WTC11 (cell line): ENCODE results near the gene ABLIM3. TPM values are rescaled to one million over a fixed set of nuclear protein-coding genes. Genes with fewer than 3 reads are reported as not detected.

Experiments
- ATAC-seq: fragments of 200-7000 bp; cut with Tn5 transposase; 2 replicates; pipeline ENCODE4 v1.10.0; 2021; ENCODE audit warnings: mild to moderate bottlenecking, moderate library complexity
- CTCF ChIA-PET: fragments of 300-600 bp; sonication (Branson Sonifier 250); formaldehyde crosslinking; loops from one replicate; lab custom pipeline; 2021; ENCODE audit warnings: antibody characterized with exemption; lab: Charles Lee
- POLR2A ChIA-PET: fragments of 350-600 bp; sonication (Branson Sonifier 250); formaldehyde crosslinking; loops from one replicate; lab custom pipeline; 2021; ENCODE audit warnings: antibody characterized with exemption; lab: Charles Lee
- DNase-seq: peaks from one replicate; pipeline ENCODE4 v3.0.0; 2021; ENCODE audit warnings: low spot score
- H3K27ac Mint-ChIP-seq: 2 replicates; pipeline ENCODE4 v1.8.0; 2021; ENCODE audit warnings: mixed read lengths
- H3K27me3 Mint-ChIP-seq: 2 replicates; pipeline ENCODE4 v1.8.0; 2021; ENCODE audit warnings: low read depth, mild to moderate bottlenecking, moderate library complexity, mixed read lengths
- H3K36me3 Mint-ChIP-seq: 2 replicates; pipeline ENCODE4 v1.8.0; 2021; ENCODE audit warnings: mixed read lengths
- H3K4me1 Mint-ChIP-seq: 2 replicates; pipeline ENCODE4 v1.8.0; 2022; ENCODE audit warnings: mixed read lengths
- H3K4me3 Mint-ChIP-seq: 2 replicates; pipeline ENCODE4 v1.8.0; 2021; ENCODE audit warnings: mild to moderate bottlenecking, moderate library complexity, mixed read lengths
- H3K9me3 Mint-ChIP-seq: 2 replicates; pipeline ENCODE4 v1.8.0; 2021; ENCODE audit warnings: mixed read lengths
- E2F4 ChIP-seq: sonication (generic); formaldehyde crosslinking; IDR thresholded peaks from 2 replicates; pipeline ENCODE4 v1.8.1; 2022; ENCODE audit warnings: low read depth, mild to moderate bottlenecking, moderate library complexity, missing genetic modification reagents, borderline replicate concordance
- MXD4 ChIP-seq: fragments of 250-450 bp; sonication (Bioruptor Pico); IDR thresholded peaks from 2 replicates; pipeline ENCODE4 v1.8.0; 2021; ENCODE audit warnings: mild to moderate bottlenecking, moderate library complexity, borderline replicate concordance
- NFATC4 ChIP-seq: fragments of 250-450 bp; sonication (Bioruptor Pico); IDR thresholded peaks from 2 replicates; pipeline ENCODE4 v1.9.0; 2021; ENCODE audit warnings: mild to moderate bottlenecking
- NR1H2 ChIP-seq: sonication (generic); formaldehyde crosslinking; IDR thresholded peaks from 2 replicates; pipeline ENCODE4 v1.9.0; 2021; ENCODE audit warnings: mild to moderate bottlenecking, moderate library complexity, missing genetic modification reagents
- NR2C2 ChIP-seq: sonication (generic); formaldehyde crosslinking; IDR thresholded peaks from 2 replicates; pipeline ENCODE4 v1.8.0; 2022; ENCODE audit warnings: mild to moderate bottlenecking, missing genetic modification reagents
- NR3C1 ChIP-seq: sonication (generic); formaldehyde crosslinking; conservative IDR thresholded peaks from 2 replicates; pipeline ENCODE4 v1.8.1; 2023; ENCODE audit warnings: low read depth, mild to moderate bottlenecking, missing genetic modification reagents
- RELA ChIP-seq: sonication (generic); formaldehyde crosslinking; IDR thresholded peaks from 2 replicates; pipeline ENCODE4 v1.8.1; 2022; ENCODE audit warnings: missing genetic modification reagents, mild to moderate bottlenecking, borderline replicate concordance
- SMAD3 ChIP-seq: sonication (generic); formaldehyde crosslinking; IDR thresholded peaks from 2 replicates; pipeline ENCODE4 v1.8.0; 2022; ENCODE audit warnings: missing genetic modification reagents, mild to moderate bottlenecking, borderline replicate concordance
- TCF7 ChIP-seq: sonication (generic); formaldehyde crosslinking; IDR thresholded peaks from 2 replicates; pipeline ENCODE4 v1.8.0; 2022; ENCODE audit warnings: mild to moderate bottlenecking, low read depth, missing genetic modification reagents, moderate library complexity
- TP53 ChIP-seq: sonication (generic); formaldehyde crosslinking; IDR thresholded peaks from 2 replicates; pipeline ENCODE4 v1.8.1; 2023; ENCODE audit warnings: mild to moderate bottlenecking, missing genetic modification reagents
- ZBTB21 ChIP-seq: sonication (generic); formaldehyde crosslinking; IDR thresholded peaks from 2 replicates; pipeline ENCODE4 v1.8.1; 2023; ENCODE audit warnings: mild to moderate bottlenecking, missing genetic modification reagents, borderline replicate concordance
- ZMAT4 ChIP-seq: fragments of 250-450 bp; sonication (Bioruptor Pico); IDR thresholded peaks from 2 replicates; pipeline ENCODE4 v1.9.0; 2021; ENCODE audit warnings: mild to moderate bottlenecking
- ZNF263 ChIP-seq: sonication (generic); formaldehyde crosslinking; IDR thresholded peaks from 2 replicates; pipeline ENCODE4 v1.8.1; 2022; ENCODE audit warnings: low read depth, mild to moderate bottlenecking, moderate library complexity, missing genetic modification reagents
- total RNA-seq: library from RNA; stranded (reverse); gene quantifications from 3 replicates; pipeline ENCODE4 v1.2.3, GENCODE V29; 2021
- TF ChIP-seq, protein P1 (sequence below): fragments of 250-450 bp; sonication (Bioruptor Pico); IDR thresholded peaks from 2 replicates; pipeline ENCODE4 v2.1.2; 2022; ENCODE audit warnings: mild to moderate bottlenecking, moderate library complexity
- TF ChIP-seq, protein P2 (sequence below): sonication (generic); formaldehyde crosslinking; conservative IDR thresholded peaks from 2 replicates; pipeline ENCODE4 v1.8.1; 2023; ENCODE audit warnings: mild to moderate bottlenecking, low read depth, missing genetic modification reagents, moderate library complexity
- TF ChIP-seq, protein P3 (sequence below): sonication (generic); formaldehyde crosslinking; IDR thresholded peaks from 2 replicates; pipeline ENCODE4 v1.8.0; 2022; ENCODE audit warnings: mild to moderate bottlenecking, missing genetic modification reagents

ABLIM3 gene
- total RNA-seq, 1 experiment from 2014 or later, result 0.33 TPM

DNA sequence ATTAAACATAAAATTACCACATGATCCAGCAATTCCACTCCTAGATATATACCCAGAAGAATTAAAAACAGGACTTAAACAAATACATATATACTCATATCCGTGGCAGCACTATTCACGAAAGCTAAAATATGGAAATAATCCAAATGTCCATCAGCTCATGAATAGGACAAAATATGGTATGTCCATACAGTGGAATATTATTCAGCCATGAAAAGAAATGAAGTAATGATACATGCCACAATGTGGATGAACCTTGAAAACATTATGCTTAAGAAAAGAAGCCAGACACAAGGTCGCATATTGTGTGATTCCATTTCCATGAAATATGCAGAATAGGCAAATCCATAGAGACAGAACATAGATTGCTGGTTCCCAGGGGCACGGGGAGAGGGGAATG is 105.6 kb downstream of the ABLIM3 start:
- Mint-ChIP-seq H3K4me3 (no peak overlapping the region), H3K27me3 (peaks cover 7% of the 10 kb centered on the region; the same call in 1 of the 2 replicates), H3K9me3 (peaks cover 13% of the 10 kb centered on the region), H3K36me3 (0 out of 2 replicates have a peak, but pooled peaks cover 2% of the 10 kb centered on the region), H3K27ac (no peak overlapping the region), H3K4me1 (no peaks in the 10 kb centered on the region)
- TF ChIP-seq SMAD3 (CRISPR knock-in tag) (no peak), MXD4 (CRISPR knock-in tag) (no peak), TCF7 (no peak), TP53 (CRISPR knock-in tag) (no peak), NR3C1 (CRISPR knock-in tag) (no peak), ZNF263 (no peak), ZMAT4 (CRISPR knock-in tag) (no peak), RELA (no peak), ZBTB21 (CRISPR knock-in tag) (no peak), E2F4 (no peak)
- TF ChIP-seq, protein P1, sequence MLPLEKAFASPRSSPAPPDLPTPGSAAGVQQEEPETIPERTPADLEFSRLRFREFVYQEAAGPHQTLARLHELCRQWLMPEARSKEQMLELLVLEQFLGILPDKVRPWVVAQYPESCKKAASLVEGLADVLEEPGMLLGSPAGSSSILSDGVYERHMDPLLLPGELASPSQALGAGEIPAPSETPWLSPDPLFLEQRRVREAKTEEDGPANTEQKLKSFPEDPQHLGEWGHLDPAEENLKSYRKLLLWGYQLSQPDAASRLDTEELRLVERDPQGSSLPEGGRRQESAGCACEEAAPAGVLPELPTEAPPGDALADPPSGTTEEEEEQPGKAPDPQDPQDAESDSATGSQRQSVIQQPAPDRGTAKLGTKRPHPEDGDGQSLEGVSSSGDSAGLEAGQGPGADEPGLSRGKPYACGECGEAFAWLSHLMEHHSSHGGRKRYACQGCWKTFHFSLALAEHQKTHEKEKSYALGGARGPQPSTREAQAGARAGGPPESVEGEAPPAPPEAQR (CRISPR knock-in tag), result no peak
- TF ChIP-seq, protein P2, sequence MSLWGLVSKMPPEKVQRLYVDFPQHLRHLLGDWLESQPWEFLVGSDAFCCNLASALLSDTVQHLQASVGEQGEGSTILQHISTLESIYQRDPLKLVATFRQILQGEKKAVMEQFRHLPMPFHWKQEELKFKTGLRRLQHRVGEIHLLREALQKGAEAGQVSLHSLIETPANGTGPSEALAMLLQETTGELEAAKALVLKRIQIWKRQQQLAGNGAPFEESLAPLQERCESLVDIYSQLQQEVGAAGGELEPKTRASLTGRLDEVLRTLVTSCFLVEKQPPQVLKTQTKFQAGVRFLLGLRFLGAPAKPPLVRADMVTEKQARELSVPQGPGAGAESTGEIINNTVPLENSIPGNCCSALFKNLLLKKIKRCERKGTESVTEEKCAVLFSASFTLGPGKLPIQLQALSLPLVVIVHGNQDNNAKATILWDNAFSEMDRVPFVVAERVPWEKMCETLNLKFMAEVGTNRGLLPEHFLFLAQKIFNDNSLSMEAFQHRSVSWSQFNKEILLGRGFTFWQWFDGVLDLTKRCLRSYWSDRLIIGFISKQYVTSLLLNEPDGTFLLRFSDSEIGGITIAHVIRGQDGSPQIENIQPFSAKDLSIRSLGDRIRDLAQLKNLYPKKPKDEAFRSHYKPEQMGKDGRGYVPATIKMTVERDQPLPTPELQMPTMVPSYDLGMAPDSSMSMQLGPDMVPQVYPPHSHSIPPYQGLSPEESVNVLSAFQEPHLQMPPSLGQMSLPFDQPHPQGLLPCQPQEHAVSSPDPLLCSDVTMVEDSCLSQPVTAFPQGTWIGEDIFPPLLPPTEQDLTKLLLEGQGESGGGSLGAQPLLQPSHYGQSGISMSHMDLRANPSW (CRISPR knock-in tag), result no peak
- DNase-seq (no peak), ATAC-seq (no peak)
- ChIA-PET CTCF (interaction anchor here (1.0 to 1.9 kb wide), 4 partner anchors 9 to 122 kb away, joined by 4 to 9 read pairs (median 5); partner anchors contain the start of gene ABLIM3), POLR2A (interaction anchor here (1.4 kb wide), 1 partner anchor 15 kb away, joined by 4 read pairs; no protein-coding TSS in a partner anchor)

- Mint-ChIP-seq H3K9me3 (peaks cover 13% of the 10 kb centered on the region), H3K4me1 (no peaks in the 10 kb centered on the region)
- no peak for TF ChIP-seq NR3C1 (CRISPR knock-in tag)
- TF ChIP-seq, protein P3, sequence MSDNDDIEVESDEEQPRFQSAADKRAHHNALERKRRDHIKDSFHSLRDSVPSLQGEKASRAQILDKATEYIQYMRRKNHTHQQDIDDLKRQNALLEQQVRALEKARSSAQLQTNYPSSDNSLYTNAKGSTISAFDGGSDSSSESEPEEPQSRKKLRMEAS, result no peak
- TF ChIP-seq, protein P1 (CRISPR knock-in tag), result no peak
- no peak for TF ChIP-seq NR2C2
- TF ChIP-seq NFATC4, result no peak
- no peak for TF ChIP-seq NR1H2 (CRISPR knock-in tag)
- TF ChIP-seq, all 79 proteins: peak for 0
- no peak for ATAC-seq
- Mint-ChIP-seq H3K4me3 (no peak overlapping the region), H3K27me3 (peaks cover 7% of the 10 kb centered on the region; the same call in 1 of the 2 replicates), H3K27ac (no peak overlapping the region), H3K36me3 (0 out of 2 replicates have a peak, but pooled peaks cover 2% of the 10 kb centered on the region)
- ChIA-PET CTCF (interaction anchor here (1.0 to 1.9 kb wide), 3 partner anchors 10 to 122 kb away, joined by 4 to 9 read pairs (median 5); partner anchors contain the start of gene ABLIM3), POLR2A (no interaction called here)
- no peak for DNase-seq
These were observed 106.4 kb downstream of the ABLIM3 start for GRCh38 chr5:149247726-149248125.
